K562 (cell line): ENCODE measurements around the gene CD68. TPM values are rescaled to one million over a fixed set of nuclear protein-coding genes. Genes with fewer than 3 reads are reported as not detected.

ENCODE experiments used
- FOXM1 ChIP-seq, 2 experiments: fragments of 450-650 bp in 1 of 2; sonication (generic) in 1 of 2; formaldehyde crosslinking in 1 of 2; IDR thresholded peaks; 2 replicates each; pipeline versions ENCODE4 v1.6.1 to v1.9.0; 2017 to 2022; ENCODE audit warnings: low read depth in 2 of 2, mild to moderate bottlenecking in 2 of 2, missing genetic modification reagents in 1 of 2, moderate library complexity in 1 of 2
- PHF21A ChIP-seq: fragments of 450-650 bp; IDR thresholded peaks from 2 replicates; pipeline ENCODE4 v1.6.1; 2017; ENCODE audit warnings: low read depth, borderline replicate concordance
- POLR2G ChIP-seq: fragments of 200-400 bp; formaldehyde crosslinking; IDR thresholded peaks from 2 replicates; pipeline ENCODE4 v1.6.1; 2017; ENCODE audit warnings: low read depth, mild to moderate bottlenecking, antibody characterized with exemption, low read length, moderate library complexity
- RBM22 ChIP-seq: fragments of 200-400 bp; formaldehyde crosslinking; IDR thresholded peaks from 2 replicates; pipeline ENCODE4 v1.6.1; 2018; ENCODE audit warnings: low read length, low read depth; ENCODE audit not compliant: poor library complexity, severe bottlenecking
- TBP ChIP-seq: optimal IDR thresholded peaks from 2 replicates; pipeline ENCODE3; 2011; ENCODE audit warnings: low read depth, low read length, improper control_type of control experiment
- polyA plus RNA-seq, 8 experiments: library from polyadenylated mRNA; depleted of rRNA in 4 of 8; stranded (reverse) in 5 of 8; unstranded in 3 of 8; fragments of >200 nt; fragmentation: Nextera tagmentation in 2 of 8; fragmentation: Illumina TruSeq in 1 of 8; extraction: Ambion mirVana in 2 of 8; extraction: Trizol in 1 of 8; gene quantifications; 2 replicates each; pipeline versions ENCODE4 v1.2.1 to v1.2.3, GENCODE V29; 2011 to 2014; ENCODE audit warnings: inconsistent platforms in 1 of 8, missing spikeins in 1 of 8
- total RNA-seq, 7 experiments: library from RNA; depleted of rRNA in 6 of 7; stranded (reverse); fragments of >200 nt in 6 of 7; fragmentation: Illumina TruSeq in 2 of 7; extraction: Trizol in 2 of 7; gene quantifications; 2 replicates each; pipeline versions ENCODE4 v1.2.1 to v1.2.3, GENCODE V29; 2011 to 2021; ENCODE audit warnings: low replicate concordance in 1 of 7
- TF ChIP-seq, protein P1 (sequence below): fragments of 450-650 bp; conservative IDR thresholded peaks from 2 replicates; pipeline ENCODE4 v1.6.1; 2016; ENCODE audit warnings: missing genetic modification characterization, low read depth, mild to moderate bottlenecking, control low read depth, missing compliant biosample characterization
- TF ChIP-seq, protein P2 (sequence below): fragments of 200-600 bp; sonication (generic); IDR thresholded peaks from one replicate; pipeline ENCODE4 v1.6.1; 2012; ENCODE audit warnings: mild to moderate bottlenecking, low read depth, low read length, inconsistent platforms
- TF ChIP-seq, protein P3 (sequence below): fragments of 450-650 bp; IDR thresholded peaks from 2 replicates; pipeline ENCODE4 v1.6.1; 2016; ENCODE audit warnings: borderline replicate concordance
- TF ChIP-seq, protein P4 (sequence below): fragments of 450-650 bp; IDR thresholded peaks from 2 replicates; pipeline ENCODE4 v1.6.1; 2016

CD68 gene
- total and polyA plus RNA-seq, 9 of the 15 experiments (the other 6 are each of a cell fraction or from before 2014, with no cell fraction given): 28.2 to 89.8 (median 37.7) TPM

DNA sequence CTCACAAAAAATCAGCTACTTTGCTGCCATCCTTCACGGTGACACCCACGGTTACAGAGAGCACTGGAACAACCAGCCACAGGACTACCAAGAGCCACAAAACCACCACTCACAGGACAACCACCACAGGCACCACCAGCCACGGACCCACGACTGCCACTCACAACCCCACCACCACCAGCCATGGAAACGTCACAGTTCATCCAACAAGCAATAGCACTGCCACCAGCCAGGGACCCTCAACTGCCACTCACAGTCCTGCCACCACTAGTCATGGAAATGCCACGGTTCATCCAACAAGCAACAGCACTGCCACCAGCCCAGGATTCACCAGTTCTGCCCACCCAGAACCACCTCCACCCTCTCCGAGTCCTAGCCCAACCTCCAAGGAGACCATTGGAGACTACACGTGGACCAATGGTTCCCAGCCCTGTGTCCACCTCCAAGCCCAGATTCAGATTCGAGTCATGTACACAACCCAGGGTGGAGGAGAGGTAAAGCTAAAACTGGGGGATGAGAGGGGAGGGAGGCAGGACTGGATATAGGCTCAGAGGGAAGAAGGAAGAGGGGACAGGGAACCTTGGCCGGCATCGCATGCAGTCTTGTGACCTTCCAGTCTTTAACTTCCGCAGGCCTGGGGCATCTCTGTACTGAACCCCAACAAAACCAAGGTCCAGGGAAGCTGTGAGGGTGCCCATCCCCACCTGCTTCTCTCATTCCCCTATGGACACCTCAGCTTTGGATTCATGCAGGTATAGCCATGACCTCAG is 581 bp downstream of the CD68 start (continued):
- TF ChIP-seq, protein P1, sequence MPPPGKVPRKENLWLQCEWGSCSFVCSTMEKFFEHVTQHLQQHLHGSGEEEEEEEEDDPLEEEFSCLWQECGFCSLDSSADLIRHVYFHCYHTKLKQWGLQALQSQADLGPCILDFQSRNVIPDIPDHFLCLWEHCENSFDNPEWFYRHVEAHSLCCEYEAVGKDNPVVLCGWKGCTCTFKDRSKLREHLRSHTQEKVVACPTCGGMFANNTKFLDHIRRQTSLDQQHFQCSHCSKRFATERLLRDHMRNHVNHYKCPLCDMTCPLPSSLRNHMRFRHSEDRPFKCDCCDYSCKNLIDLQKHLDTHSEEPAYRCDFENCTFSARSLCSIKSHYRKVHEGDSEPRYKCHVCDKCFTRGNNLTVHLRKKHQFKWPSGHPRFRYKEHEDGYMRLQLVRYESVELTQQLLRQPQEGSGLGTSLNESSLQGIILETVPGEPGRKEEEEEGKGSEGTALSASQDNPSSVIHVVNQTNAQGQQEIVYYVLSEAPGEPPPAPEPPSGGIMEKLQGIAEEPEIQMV (tag): no peak
- TF ChIP-seq RBM22 (peak; percentile 44), POLR2G (peak; percentile 76), FOXM1 (IDR thresholded peaks at IDR 0.05; ENCODE audit: low read depth) (no peak), FOXM1 (CRISPR knock-in tag; IDR thresholded peaks at IDR 0.05; ENCODE audit: low read depth) (no peak), PHF21A (no peak), TBP (no peak)
- TF ChIP-seq, protein P2, sequence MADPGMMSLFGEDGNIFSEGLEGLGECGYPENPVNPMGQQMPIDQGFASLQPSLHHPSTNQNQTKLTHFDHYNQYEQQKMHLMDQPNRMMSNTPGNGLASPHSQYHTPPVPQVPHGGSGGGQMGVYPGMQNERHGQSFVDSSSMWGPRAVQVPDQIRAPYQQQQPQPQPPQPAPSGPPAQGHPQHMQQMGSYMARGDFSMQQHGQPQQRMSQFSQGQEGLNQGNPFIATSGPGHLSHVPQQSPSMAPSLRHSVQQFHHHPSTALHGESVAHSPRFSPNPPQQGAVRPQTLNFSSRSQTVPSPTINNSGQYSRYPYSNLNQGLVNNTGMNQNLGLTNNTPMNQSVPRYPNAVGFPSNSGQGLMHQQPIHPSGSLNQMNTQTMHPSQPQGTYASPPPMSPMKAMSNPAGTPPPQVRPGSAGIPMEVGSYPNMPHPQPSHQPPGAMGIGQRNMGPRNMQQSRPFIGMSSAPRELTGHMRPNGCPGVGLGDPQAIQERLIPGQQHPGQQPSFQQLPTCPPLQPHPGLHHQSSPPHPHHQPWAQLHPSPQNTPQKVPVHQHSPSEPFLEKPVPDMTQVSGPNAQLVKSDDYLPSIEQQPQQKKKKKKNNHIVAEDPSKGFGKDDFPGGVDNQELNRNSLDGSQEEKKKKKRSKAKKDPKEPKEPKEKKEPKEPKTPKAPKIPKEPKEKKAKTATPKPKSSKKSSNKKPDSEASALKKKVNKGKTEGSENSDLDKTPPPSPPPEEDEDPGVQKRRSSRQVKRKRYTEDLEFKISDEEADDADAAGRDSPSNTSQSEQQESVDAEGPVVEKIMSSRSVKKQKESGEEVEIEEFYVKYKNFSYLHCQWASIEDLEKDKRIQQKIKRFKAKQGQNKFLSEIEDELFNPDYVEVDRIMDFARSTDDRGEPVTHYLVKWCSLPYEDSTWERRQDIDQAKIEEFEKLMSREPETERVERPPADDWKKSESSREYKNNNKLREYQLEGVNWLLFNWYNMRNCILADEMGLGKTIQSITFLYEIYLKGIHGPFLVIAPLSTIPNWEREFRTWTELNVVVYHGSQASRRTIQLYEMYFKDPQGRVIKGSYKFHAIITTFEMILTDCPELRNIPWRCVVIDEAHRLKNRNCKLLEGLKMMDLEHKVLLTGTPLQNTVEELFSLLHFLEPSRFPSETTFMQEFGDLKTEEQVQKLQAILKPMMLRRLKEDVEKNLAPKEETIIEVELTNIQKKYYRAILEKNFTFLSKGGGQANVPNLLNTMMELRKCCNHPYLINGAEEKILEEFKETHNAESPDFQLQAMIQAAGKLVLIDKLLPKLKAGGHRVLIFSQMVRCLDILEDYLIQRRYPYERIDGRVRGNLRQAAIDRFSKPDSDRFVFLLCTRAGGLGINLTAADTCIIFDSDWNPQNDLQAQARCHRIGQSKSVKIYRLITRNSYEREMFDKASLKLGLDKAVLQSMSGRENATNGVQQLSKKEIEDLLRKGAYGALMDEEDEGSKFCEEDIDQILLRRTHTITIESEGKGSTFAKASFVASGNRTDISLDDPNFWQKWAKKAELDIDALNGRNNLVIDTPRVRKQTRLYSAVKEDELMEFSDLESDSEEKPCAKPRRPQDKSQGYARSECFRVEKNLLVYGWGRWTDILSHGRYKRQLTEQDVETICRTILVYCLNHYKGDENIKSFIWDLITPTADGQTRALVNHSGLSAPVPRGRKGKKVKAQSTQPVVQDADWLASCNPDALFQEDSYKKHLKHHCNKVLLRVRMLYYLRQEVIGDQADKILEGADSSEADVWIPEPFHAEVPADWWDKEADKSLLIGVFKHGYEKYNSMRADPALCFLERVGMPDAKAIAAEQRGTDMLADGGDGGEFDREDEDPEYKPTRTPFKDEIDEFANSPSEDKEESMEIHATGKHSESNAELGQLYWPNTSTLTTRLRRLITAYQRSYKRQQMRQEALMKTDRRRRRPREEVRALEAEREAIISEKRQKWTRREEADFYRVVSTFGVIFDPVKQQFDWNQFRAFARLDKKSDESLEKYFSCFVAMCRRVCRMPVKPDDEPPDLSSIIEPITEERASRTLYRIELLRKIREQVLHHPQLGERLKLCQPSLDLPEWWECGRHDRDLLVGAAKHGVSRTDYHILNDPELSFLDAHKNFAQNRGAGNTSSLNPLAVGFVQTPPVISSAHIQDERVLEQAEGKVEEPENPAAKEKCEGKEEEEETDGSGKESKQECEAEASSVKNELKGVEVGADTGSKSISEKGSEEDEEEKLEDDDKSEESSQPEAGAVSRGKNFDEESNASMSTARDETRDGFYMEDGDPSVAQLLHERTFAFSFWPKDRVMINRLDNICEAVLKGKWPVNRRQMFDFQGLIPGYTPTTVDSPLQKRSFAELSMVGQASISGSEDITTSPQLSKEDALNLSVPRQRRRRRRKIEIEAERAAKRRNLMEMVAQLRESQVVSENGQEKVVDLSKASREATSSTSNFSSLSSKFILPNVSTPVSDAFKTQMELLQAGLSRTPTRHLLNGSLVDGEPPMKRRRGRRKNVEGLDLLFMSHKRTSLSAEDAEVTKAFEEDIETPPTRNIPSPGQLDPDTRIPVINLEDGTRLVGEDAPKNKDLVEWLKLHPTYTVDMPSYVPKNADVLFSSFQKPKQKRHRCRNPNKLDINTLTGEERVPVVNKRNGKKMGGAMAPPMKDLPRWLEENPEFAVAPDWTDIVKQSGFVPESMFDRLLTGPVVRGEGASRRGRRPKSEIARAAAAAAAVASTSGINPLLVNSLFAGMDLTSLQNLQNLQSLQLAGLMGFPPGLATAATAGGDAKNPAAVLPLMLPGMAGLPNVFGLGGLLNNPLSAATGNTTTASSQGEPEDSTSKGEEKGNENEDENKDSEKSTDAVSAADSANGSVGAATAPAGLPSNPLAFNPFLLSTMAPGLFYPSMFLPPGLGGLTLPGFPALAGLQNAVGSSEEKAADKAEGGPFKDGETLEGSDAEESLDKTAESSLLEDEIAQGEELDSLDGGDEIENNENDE: peak; percentile 2
- TF ChIP-seq, protein P3, sequence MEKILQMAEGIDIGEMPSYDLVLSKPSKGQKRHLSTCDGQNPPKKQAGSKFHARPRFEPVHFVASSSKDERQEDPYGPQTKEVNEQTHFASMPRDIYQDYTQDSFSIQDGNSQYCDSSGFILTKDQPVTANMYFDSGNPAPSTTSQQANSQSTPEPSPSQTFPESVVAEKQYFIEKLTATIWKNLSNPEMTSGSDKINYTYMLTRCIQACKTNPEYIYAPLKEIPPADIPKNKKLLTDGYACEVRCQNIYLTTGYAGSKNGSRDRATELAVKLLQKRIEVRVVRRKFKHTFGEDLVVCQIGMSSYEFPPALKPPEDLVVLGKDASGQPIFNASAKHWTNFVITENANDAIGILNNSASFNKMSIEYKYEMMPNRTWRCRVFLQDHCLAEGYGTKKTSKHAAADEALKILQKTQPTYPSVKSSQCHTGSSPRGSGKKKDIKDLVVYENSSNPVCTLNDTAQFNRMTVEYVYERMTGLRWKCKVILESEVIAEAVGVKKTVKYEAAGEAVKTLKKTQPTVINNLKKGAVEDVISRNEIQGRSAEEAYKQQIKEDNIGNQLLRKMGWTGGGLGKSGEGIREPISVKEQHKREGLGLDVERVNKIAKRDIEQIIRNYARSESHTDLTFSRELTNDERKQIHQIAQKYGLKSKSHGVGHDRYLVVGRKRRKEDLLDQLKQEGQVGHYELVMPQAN: 0 out of 2 replicates have a peak, but pooled peaks have one; percentile 31
- TF ChIP-seq, protein P4, sequence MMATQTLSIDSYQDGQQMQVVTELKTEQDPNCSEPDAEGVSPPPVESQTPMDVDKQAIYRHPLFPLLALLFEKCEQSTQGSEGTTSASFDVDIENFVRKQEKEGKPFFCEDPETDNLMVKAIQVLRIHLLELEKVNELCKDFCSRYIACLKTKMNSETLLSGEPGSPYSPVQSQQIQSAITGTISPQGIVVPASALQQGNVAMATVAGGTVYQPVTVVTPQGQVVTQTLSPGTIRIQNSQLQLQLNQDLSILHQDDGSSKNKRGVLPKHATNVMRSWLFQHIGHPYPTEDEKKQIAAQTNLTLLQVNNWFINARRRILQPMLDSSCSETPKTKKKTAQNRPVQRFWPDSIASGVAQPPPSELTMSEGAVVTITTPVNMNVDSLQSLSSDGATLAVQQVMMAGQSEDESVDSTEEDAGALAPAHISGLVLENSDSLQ: no peak; the same call in 1 of the 2 replicates
